Astrocyte (in vitro differentiated cells and primary cell): ENCODE data around the gene PUDP.

ENCODE experiments used
- CTCF ChIP-seq: IDR thresholded peaks from 2 replicates; pipeline ENCODE4 v1.5.1; 2011; ENCODE audit warnings: low read depth, mild to moderate bottlenecking, inconsistent platforms, low read length, moderate library complexity; ENCODE audit not compliant: insufficient read depth
- EZH2 ChIP-seq: IDR thresholded peaks from 2 replicates; pipeline ENCODE4 v1.6.1; 2012; ENCODE audit warnings: mild to moderate bottlenecking, low read length, inconsistent platforms; ENCODE audit not compliant: insufficient read depth

- TF ChIP-seq CTCF (no peak), EZH2 (no peak)
Measured at GRCh38 chrX:7156879-7157278, 8.9 kb upstream of the PUDP start.
